Neural progenitor cell (in vitro differentiated cells): ENCODE data around the gene STARD7. TPM values are rescaled to one million over a fixed set of nuclear protein-coding genes. Genes with fewer than 3 reads are reported as not detected.

Experiments
- DNase-seq: peaks from one replicate; pipeline ENCODE4 v3.0.0-alpha.2; 2016; ENCODE audit warnings: low spot score
- H2AFZ ChIP-seq: fragments of 200-600 bp; sonication (generic); replicated peaks from 2 replicates; pipeline ENCODE4 v1.6.1; 2016; ENCODE audit warnings: antibody characterized with exemption
- H3F3A ChIP-seq: fragments of 200-600 bp; sonication (generic); 2 replicates; pipeline ENCODE4 v1.6.1; 2016; ENCODE audit warnings: antibody characterized with exemption, low read depth
- H3K27ac ChIP-seq: fragments of 200-600 bp; sonication (generic); 2 replicates; pipeline ENCODE4 v1.5.1; 2016; ENCODE audit warnings: mild to moderate bottlenecking
- H3K27me3 ChIP-seq: fragments of 200-600 bp; sonication (generic); 2 replicates; pipeline ENCODE4 v1.6.1; 2016; ENCODE audit warnings: mild to moderate bottlenecking, moderate library complexity
- H3K36me3 ChIP-seq: fragments of 200-600 bp; sonication (generic); 2 replicates; pipeline ENCODE4 v1.5.1; 2016
- H3K4me1 ChIP-seq: fragments of 200-600 bp; sonication (generic); 2 replicates; pipeline ENCODE4 v1.6.1; 2016; ENCODE audit warnings: mixed run types
- H3K4me2 ChIP-seq: fragments of 200-600 bp; sonication (generic); 2 replicates; pipeline ENCODE4 v1.6.1; 2016
- H3K4me3 ChIP-seq: fragments of 200-600 bp; sonication (generic); 2 replicates; pipeline ENCODE4 v1.5.1; 2016
- H3K79me2 ChIP-seq: fragments of 200-600 bp; sonication (generic); 2 replicates; pipeline ENCODE4 v1.6.1; 2016; ENCODE audit warnings: low read depth
- H3K9ac ChIP-seq: fragments of 200-600 bp; sonication (generic); 2 replicates; pipeline ENCODE4 v1.6.1; 2016
- H3K9me3 ChIP-seq: fragments of 200-600 bp; sonication (generic); 2 replicates; pipeline ENCODE4 v1.5.1; 2016; ENCODE audit warnings: low read depth
- H4K20me1 ChIP-seq: fragments of 200-600 bp; sonication (generic); 2 replicates; pipeline ENCODE4 v1.6.1; 2016; ENCODE audit warnings: low read depth
- H3K27ac Mint-ChIP-seq: 3 replicates; pipeline ENCODE4 v1.8.0; 2021; ENCODE audit warnings: mixed read lengths
- H3K27me3 Mint-ChIP-seq: 2 replicates; pipeline ENCODE4 v1.8.0; 2022; ENCODE audit warnings: low read depth, mild to moderate bottlenecking, inconsistent platforms, moderate library complexity, mixed read lengths; ENCODE audit not compliant: insufficient read depth
- H3K36me3 Mint-ChIP-seq: 3 replicates; pipeline ENCODE4 v1.8.0; 2021; ENCODE audit warnings: mixed read lengths
- H3K4me1 Mint-ChIP-seq: 3 replicates; pipeline ENCODE4 v1.8.0; 2021; ENCODE audit warnings: mixed read lengths
- H3K4me3 Mint-ChIP-seq: 3 replicates; pipeline ENCODE4 v1.8.0; 2021; ENCODE audit warnings: mild to moderate bottlenecking, moderate library complexity, mixed read lengths
- H3K9me3 Mint-ChIP-seq: 3 replicates; pipeline ENCODE4 v1.8.0; 2020; ENCODE audit warnings: mixed read lengths
- EZH2 ChIP-seq: fragments of 200-600 bp; sonication (generic); IDR thresholded peaks from 2 replicates; pipeline ENCODE4 v1.6.1; 2017; ENCODE audit warnings: antibody characterized with exemption, mild to moderate bottlenecking, moderate library complexity
- EZH2phosphoT487 ChIP-seq: fragments of 200-600 bp; sonication (generic); IDR thresholded peaks from 2 replicates; pipeline ENCODE4 v1.6.1; 2017; ENCODE audit warnings: antibody characterized with exemption
- total RNA-seq: library from RNA; depleted of rRNA; stranded (reverse); fragments of >200 nt; gene quantifications from 2 replicates; pipeline ENCODE4 v1.2.3, GENCODE V29; 2015; ENCODE audit warnings: low replicate concordance
- TF ChIP-seq, protein P1 (sequence below): fragments of 200-600 bp; sonication (generic); IDR thresholded peaks from 2 replicates; pipeline ENCODE4 v1.5.1; 2017; ENCODE audit warnings: antibody characterized with exemption, mild to moderate bottlenecking

The STARD7 gene
- total RNA-seq, 1 donor from 2014 or later: 179 TPM

DNA sequence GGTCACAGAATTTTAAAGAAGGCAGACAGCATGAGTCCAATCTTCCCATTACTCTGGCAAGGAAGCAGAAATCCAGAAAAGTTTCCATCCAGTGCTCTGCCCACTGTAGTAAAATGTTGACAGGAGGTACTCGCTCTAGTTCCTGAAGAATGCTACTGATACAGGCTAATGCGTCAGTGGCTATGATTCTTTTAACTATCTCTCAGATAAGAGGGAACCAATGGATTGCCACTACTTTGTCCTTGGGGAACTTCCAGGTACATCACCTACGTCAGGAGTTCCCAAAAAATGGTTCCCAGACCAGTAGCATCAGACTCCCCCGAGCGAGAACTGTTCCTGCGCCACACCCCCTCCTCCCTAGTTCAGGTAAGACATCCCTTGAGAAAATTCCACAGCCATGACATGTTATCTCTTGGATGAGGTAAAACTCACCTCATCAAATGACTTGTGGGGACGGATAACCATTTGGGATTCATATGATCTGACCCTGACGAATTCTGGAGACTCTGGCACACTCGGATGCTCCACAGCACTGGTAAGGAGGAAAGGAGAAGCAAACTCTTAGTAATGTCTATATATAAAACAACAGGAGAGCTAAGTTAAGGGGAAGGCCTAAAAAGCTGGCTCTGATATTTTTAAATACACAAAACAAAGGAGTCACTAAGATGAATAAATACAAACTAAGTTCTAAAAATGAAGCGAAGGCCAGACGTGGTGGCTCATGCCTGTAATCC, 16.5 kb downstream of the STARD7 start:
- H3K9ac ChIP-seq: no peak overlapping the region
- H3K27me3 ChIP-seq: no peaks in the 10 kb centered on the region
- TF ChIP-seq EZH2phosphoT487 (no peak), EZH2 (no peak)
- TF ChIP-seq, protein P1, sequence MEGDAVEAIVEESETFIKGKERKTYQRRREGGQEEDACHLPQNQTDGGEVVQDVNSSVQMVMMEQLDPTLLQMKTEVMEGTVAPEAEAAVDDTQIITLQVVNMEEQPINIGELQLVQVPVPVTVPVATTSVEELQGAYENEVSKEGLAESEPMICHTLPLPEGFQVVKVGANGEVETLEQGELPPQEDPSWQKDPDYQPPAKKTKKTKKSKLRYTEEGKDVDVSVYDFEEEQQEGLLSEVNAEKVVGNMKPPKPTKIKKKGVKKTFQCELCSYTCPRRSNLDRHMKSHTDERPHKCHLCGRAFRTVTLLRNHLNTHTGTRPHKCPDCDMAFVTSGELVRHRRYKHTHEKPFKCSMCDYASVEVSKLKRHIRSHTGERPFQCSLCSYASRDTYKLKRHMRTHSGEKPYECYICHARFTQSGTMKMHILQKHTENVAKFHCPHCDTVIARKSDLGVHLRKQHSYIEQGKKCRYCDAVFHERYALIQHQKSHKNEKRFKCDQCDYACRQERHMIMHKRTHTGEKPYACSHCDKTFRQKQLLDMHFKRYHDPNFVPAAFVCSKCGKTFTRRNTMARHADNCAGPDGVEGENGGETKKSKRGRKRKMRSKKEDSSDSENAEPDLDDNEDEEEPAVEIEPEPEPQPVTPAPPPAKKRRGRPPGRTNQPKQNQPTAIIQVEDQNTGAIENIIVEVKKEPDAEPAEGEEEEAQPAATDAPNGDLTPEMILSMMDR: no peak
- H3K36me3 Mint-ChIP-seq: peaks cover 34% of the 10 kb centered on the region
- H3K27ac Mint-ChIP-seq: no peak overlapping the region
- peaks cover 39% of the 10 kb centered on the region for H3K79me2 ChIP-seq
- H3K4me2 ChIP-seq: no peak overlapping the region
- no peak overlapping the region for H3K27ac ChIP-seq
- H3F3A ChIP-seq: no peaks in the 10 kb centered on the region
- no peak for DNase-seq
- H3K4me3 ChIP-seq: no peak overlapping the region
- H3K36me3 ChIP-seq: peaks cover 23% of the 10 kb centered on the region
- H3K9me3 Mint-ChIP-seq: no peaks in the 10 kb centered on the region
- peaks cover 30% of the 10 kb centered on the region for H4K20me1 ChIP-seq
- no peak overlapping the region for H3K4me3 Mint-ChIP-seq
- no peaks in the 10 kb centered on the region for H3K4me1 ChIP-seq
- no peak overlapping the region for H2AFZ ChIP-seq
- H3K27me3 Mint-ChIP-seq: peaks cover 4% of the 10 kb centered on the region
- no peaks in the 10 kb centered on the region for H3K9me3 ChIP-seq
- H3K4me1 Mint-ChIP-seq: no peaks in the 10 kb centered on the region

DNA sequence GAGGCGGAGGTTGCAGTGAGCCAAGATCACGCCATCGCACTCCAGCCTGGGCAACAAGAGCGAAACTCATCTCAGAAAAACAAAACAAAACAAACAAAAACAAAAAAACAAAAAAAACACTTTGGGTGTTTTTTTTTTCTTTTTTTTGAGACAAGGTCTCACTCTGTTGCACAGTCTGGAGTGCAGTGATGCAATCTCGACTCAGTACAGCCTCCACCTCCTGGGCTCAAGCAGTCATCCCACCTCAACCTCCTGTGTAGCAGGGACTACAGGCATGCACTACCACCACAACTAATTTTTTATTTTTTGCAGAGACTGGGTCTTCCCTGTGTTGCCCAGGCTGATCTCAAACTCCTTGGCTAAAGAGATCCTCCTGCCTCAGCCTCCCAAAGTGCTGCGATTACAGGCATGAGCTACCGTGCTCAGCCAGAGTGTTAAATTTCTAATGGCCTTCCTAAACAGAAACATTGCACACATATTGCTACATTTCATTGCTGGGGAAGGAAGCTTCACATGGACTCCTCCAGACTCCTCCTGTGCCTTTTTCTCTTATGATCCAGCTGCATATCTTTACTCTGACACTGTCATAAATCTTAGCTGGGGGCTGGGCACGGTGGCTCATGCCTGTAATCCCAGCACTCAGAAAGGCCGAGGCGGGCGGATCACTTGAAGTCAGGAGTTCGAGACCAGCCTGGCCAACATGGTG, 19.7 kb downstream of the STARD7 start:
- H2AFZ ChIP-seq: no peak overlapping the region
- Mint-ChIP-seq H3K36me3 (peaks cover 38% of the 10 kb centered on the region), H3K4me3 (no peak overlapping the region), H3K4me1 (no peaks in the 10 kb centered on the region), H3K27me3 (peaks cover 2% of the 10 kb centered on the region), H3K9me3 (no peaks in the 10 kb centered on the region), H3K27ac (no peak overlapping the region)
- no peak overlapping the region for H3K27ac ChIP-seq
- H3K4me1 ChIP-seq: no peaks in the 10 kb centered on the region
- H3K9me3 ChIP-seq: no peaks in the 10 kb centered on the region
- no peaks in the 10 kb centered on the region for H4K20me1 ChIP-seq
- peaks cover 24% of the 10 kb centered on the region for H3K36me3 ChIP-seq
- H3K4me2 ChIP-seq: no peak overlapping the region
- no peaks in the 10 kb centered on the region for H3K27me3 ChIP-seq
- no peak for TF ChIP-seq EZH2
- TF ChIP-seq, protein P1: no peak
- no peak for TF ChIP-seq EZH2phosphoT487
- H3K9ac ChIP-seq: no peak overlapping the region
- DNase-seq: no peak
- peaks cover 7% of the 10 kb centered on the region for H3K79me2 ChIP-seq
- peaks cover 13% of the 10 kb centered on the region for H3F3A ChIP-seq
- H3K4me3 ChIP-seq: no peak overlapping the region

DNA sequence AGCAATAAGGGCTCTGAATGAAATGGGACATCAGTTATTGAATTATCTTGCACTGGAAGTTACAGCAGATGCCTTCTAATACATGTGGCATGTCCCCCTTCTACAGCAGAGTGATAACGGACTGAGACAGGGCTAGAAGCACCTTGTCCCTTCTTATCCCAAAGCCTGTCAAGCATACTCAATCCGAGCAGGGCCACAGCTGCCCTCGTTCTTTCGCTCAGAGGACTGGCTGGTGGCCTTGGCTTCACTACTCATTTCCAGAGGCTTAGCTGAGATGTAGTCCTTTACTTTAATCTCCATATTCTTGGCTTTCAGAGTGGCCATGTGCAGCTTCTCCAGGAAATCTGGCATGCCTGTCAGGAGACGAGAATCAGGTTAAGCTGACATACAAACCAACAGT, 22.1 kb downstream of the STARD7 start:
- Mint-ChIP-seq H3K4me1 (no peaks in the 10 kb centered on the region), H3K36me3 (peaks cover 26% of the 10 kb centered on the region), H3K27me3 (peaks cover 2% of the 10 kb centered on the region), H3K9me3 (no peaks in the 10 kb centered on the region), H3K4me3 (no peak overlapping the region), H3K27ac (no peak overlapping the region)
- Histone ChIP-seq H2AFZ (no peak overlapping the region), H3K4me3 (no peak overlapping the region), H3K79me2 (no peaks in the 10 kb centered on the region), H3K27ac (no peak overlapping the region), H3K4me1 (no peaks in the 10 kb centered on the region), H4K20me1 (no peaks in the 10 kb centered on the region), H3K27me3 (no peaks in the 10 kb centered on the region), H3K36me3 (peaks cover 9% of the 10 kb centered on the region), H3K9ac (no peak overlapping the region), H3K4me2 (no peak overlapping the region), H3K9me3 (no peaks in the 10 kb centered on the region), H3F3A (peaks cover 13% of the 10 kb centered on the region)
- DNase-seq: no peak
- TF ChIP-seq EZH2 (no peak), EZH2phosphoT487 (no peak)
- TF ChIP-seq, protein P1: no peak
